Omental fat pad (tissue), 4 donors: ENCODE results near the gene SLC25A42. TPM values are rescaled to one million over a fixed set of nuclear protein-coding genes. Genes with fewer than 3 reads are reported as not detected.
A peak's percentile ranks its signal among the peaks of the same experiment; 100 is the strongest.
"Not testable (repeated sequence)": the region's sequence is repeated elsewhere in the genome, so short reads cannot be mapped to it uniquely, and the experiment has no call there.

Source experiments
- ATAC-seq: fragments of 150-250 bp; one replicate; pipeline ENCODE4 v1.9.1; 2016; ENCODE audit warnings: mild to moderate bottlenecking, moderate library complexity; ENCODE audit not compliant: low FRiP score
- DNase-seq: peaks from one replicate; pipeline ENCODE4 v3.0.0-alpha.2; 2019; ENCODE audit warnings: low spot score
- CTCF ChIP-seq, 3 donors: fragments of 450-650 bp; IDR thresholded peaks; one replicate each; pipeline ENCODE4 v1.5.1; 2016 to 2017; ENCODE audit warnings: antibody characterized with exemption in 3 of 3, mild to moderate bottlenecking in 3 of 3, moderate library complexity in 2 of 3
- total RNA-seq, 4 donors: library from RNA; depleted of rRNA; stranded (reverse); fragments of >200 nt; gene quantifications; one replicate each; pipeline ENCODE4 v1.1.0, GENCODE V29; 2016

The SLC25A42 gene
- total RNA-seq, 4 donors from 2014 or later = 4.7 to 9.9 (median 7.4) TPM

GRCh38 chr19:19145684-19146608 is 82.2 kb downstream of the SLC25A42 start:
- ATAC-seq (peak; percentile 76), DNase-seq (peak; percentile 91)
- TF ChIP-seq CTCF (IDR thresholded peaks at IDR 0.05) = peak in 2 of 3 donors; percentile 65 to 75

DNA sequence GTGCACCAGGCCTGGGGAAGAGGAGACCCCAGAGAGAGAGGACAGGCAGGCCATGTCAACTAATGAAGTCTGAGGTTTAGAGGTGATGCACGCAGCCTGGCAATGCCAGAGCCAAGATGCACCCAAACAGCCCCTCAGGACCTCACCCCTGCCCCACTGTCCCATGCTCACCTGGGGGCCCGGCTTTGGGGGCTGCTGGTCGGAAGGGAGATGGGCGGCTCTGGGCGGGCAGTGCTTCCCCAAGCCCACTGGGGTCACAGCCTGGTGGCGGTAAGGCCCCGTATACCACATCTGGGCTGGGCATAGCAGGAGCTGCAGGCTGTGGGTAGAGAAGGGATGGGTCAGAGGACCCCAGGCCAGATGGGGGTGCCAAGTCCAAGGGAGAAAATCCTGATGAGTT is 83.1 kb downstream of the SLC25A42 start:
- TF ChIP-seq CTCF (IDR thresholded peaks at IDR 0.05) = no peak
- DNase-seq = no peak
- ATAC-seq = no peak

DNA sequence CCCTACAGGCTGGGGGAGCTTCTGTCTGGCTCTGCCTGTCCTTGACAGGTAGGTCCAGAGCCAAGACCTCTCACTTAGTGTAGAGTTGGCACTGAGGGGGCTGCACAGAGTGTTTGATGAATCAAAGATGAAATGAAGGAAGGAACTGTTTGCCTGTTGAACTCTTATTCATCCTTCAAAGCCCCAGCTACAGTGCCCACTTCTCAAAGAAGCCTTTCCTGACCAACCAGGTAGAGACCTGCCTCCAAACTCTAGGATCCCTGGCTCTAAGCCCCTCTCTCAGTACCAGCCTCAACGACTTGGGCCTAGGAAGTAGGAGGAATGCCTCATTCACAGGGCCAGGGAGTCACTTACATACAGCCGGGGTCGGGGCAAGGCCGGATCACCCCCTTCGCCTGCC is 83.5 kb downstream of the SLC25A42 start:
- no peak for TF ChIP-seq CTCF (IDR thresholded peaks at IDR 0.05)
- ATAC-seq = no peak

DNA sequence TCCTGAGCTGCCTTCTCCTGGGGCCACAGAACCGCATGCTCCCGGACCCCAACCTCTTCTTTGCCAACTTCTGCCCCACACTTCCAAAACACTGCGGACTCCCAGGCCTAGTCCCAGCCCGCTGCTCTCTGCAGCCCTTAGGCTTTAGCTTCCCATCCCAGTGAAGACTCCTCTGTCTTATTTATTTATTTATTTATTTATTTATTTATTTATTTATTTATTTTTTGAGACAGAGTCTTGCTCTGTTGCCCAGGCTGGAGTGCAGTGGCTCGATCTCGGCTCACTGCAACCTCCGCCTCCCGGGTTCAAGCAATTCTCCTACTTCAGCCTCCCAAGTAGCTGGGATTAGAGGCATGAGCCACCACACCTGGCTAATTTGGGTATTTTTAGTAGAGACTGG is 84.7 kb downstream of the SLC25A42 start:
- DNase-seq, ATAC-seq: not testable (repeated sequence)

More for the DNA sequence above, 83.5 kb downstream of the SLC25A42 start:
- no peak for DNase-seq

DNA sequence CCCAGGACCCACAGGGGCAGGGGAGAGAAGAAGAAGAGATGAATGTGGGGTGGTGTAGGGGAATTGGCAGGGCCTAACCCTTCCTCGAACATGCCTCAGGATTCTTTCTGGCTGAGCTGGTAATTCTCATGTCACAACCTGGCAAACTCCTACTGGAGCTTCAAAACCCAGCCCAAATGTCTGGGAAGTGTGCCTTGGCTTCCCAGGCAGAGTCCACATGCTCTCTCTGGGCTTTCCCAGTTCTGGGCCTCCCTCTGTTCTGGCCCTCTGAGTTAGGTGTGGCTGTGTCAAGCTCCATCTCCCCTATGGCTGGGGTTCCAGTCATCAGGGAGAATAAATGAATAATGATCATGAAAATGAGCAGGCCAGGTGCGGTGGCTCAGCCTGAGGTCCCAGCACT is 85.6 kb downstream of the SLC25A42 start:
- DNase-seq = no peak
- no peak for TF ChIP-seq CTCF (IDR thresholded peaks at IDR 0.05)
- no peak for ATAC-seq

GRCh38 chr19:19151418-19151817 is 87.6 kb downstream of the SLC25A42 start:
- no peak for TF ChIP-seq CTCF (IDR thresholded peaks at IDR 0.05)

DNA sequence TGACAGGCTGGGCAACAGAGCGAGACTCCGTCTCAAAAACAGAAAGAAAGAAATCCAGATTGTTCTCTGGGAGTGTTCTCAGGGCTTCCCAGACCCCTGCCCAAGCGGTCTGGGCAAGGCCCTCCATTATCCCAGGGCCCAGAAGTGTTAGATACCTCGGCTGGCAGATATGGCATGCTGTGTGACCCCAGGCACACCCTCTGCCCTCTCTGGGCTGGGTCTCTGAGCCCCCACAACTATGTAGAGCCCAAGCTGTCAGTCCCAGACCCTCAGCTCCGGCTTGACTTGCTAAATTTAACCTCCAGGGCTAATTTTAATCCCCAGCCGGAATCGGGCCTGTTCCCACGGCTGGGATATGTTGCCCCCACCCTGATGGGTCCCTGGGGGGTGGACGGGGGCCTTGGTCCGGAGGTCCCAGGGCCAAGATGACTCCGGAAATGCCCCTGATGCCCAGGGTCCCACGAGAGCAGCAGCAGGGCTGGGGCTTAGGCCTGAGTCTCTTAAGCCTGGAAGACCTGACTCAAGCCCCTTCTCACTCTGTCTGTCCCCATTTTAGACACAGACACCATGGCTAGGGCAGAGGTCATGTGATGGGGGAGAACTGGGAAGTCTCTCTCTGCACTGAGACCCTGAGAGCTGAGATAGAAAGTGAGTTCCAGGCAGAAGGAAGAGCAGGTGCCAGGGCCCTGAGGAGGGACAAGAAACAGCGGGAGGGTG is 89.0 kb downstream of the SLC25A42 start:
- TF ChIP-seq CTCF (IDR thresholded peaks at IDR 0.05) = no peak
- no peak for ATAC-seq
- DNase-seq = no peak

More at GRCh38 chr19:19151418-19151817, 87.6 kb downstream of the SLC25A42 start:
- DNase-seq = no peak
- no peak for ATAC-seq
